ENCODE results near the gene NOTCH2. TPM values are rescaled to one million over a fixed set of nuclear protein-coding genes. Genes with fewer than 3 reads are reported as not detected.

The NOTCH2 gene
- total and polyA plus RNA-seq, 4 donors = 8.7 to 55.3 (median 27.4) TPM

GRCh38 chr1:119929643-119930315, 139.7 kb downstream of the NOTCH2 start:
- no peaks in the 10 kb centered on the region for H3K9me3 ChIP-seq (ENCODE audit: control insufficient read depth in 4 of 4, low read length in 3 of 4)
- peaks cover 17 to 61% (median 56%) of the 10 kb centered on the region in 4 donors for H3K36me3 ChIP-seq (ENCODE audit: control insufficient read depth in 4 of 4, insufficient read depth in 3 of 4, low read depth in 1 of 4, low read length in 3 of 4)
- no peak for TF ChIP-seq TAF1 (conservative IDR thresholded peaks at IDR 0.05)
- no peak for TF ChIP-seq SP1 (IDR thresholded peaks at IDR 0.05)
- TF ChIP-seq HNF4A (conservative IDR thresholded peaks at IDR 0.05) = no peak
- TF ChIP-seq, protein P1, sequence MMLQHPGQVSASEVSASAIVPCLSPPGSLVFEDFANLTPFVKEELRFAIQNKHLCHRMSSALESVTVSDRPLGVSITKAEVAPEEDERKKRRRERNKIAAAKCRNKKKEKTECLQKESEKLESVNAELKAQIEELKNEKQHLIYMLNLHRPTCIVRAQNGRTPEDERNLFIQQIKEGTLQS (IDR thresholded peaks at IDR 0.05) = no peak
- no peak for TF ChIP-seq EGR1 (IDR thresholded peaks at IDR 0.05; ENCODE audit: low read depth in 2 of 2)
- no peak for TF ChIP-seq FOXA2 (IDR thresholded peaks at IDR 0.05)
- no peak for TF ChIP-seq HNF4G (IDR thresholded peaks at IDR 0.05)
- TF ChIP-seq, protein P2, sequence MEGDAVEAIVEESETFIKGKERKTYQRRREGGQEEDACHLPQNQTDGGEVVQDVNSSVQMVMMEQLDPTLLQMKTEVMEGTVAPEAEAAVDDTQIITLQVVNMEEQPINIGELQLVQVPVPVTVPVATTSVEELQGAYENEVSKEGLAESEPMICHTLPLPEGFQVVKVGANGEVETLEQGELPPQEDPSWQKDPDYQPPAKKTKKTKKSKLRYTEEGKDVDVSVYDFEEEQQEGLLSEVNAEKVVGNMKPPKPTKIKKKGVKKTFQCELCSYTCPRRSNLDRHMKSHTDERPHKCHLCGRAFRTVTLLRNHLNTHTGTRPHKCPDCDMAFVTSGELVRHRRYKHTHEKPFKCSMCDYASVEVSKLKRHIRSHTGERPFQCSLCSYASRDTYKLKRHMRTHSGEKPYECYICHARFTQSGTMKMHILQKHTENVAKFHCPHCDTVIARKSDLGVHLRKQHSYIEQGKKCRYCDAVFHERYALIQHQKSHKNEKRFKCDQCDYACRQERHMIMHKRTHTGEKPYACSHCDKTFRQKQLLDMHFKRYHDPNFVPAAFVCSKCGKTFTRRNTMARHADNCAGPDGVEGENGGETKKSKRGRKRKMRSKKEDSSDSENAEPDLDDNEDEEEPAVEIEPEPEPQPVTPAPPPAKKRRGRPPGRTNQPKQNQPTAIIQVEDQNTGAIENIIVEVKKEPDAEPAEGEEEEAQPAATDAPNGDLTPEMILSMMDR (IDR thresholded peaks at IDR 0.05; ENCODE audit: low read depth, low read length, missing input control) = no peak
- TF ChIP-seq GABPA (IDR thresholded peaks at IDR 0.05 in 1 of 2, conservative IDR thresholded peaks at IDR 0.05 in 1 of 2) = no peak
- H3K27ac ChIP-seq (ENCODE audit: low read depth in 1 of 2, low read length in 2 of 2) = no peak overlapping the region
- no peaks in the 10 kb centered on the region for H3K27me3 ChIP-seq (ENCODE audit: control insufficient read depth in 4 of 4, insufficient read depth in 4 of 4, low read length in 3 of 4)
- no peak overlapping the region for H3K4me3 ChIP-seq (ENCODE audit: low read depth in 1 of 3, low read length in 3 of 3)
- no peak overlapping the region for H3K9ac ChIP-seq (ENCODE audit: low read depth in 1 of 2, low read length in 2 of 2)
- DNase-seq (ENCODE audit: low spot score) = no peak
- H3K4me1 ChIP-seq (ENCODE audit: control insufficient read depth in 4 of 4, insufficient read depth in 4 of 4, low read length in 3 of 4) = no peaks in the 10 kb centered on the region
- WGBS = 97% methylated on average over 1 of the region's 1 CpG

DNA sequence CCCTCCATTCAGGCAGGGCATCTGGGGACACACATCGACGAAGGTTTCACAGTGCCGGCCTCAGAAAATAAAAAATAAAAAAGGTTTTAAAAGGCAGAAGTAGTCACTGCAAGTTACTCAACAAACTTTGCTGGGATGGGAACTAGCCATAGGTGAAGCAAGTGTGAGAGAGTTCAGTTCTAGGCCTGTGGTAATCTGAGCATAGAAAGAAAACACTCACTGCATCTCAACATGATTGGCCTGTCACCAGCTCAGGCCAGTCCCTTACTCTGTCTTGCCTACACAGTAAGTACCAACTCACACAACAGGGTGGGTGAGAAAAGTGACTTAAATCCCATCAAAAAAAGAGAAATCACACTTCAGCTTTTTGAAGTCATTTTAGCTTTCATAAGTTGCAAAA, 142.9 kb downstream of the NOTCH2 start:
- no peaks in the 10 kb centered on the region for H3K4me1 ChIP-seq (ENCODE audit: control insufficient read depth in 4 of 4, insufficient read depth in 4 of 4, low read length in 3 of 4)
- no peak for TF ChIP-seq RXRA (IDR thresholded peaks at IDR 0.05)
- TF ChIP-seq ZBTB33 (IDR thresholded peaks at IDR 0.05) = no peak
- TF ChIP-seq, protein P2 (IDR thresholded peaks at IDR 0.05; ENCODE audit: low read depth, low read length, missing input control) = no peak
- TF ChIP-seq, protein P1 (IDR thresholded peaks at IDR 0.05) = no peak
- TF ChIP-seq RAD21 (IDR thresholded peaks at IDR 0.05) = no peak
- no peak for TF ChIP-seq NR2F2 (IDR thresholded peaks at IDR 0.05)
- no peak for TF ChIP-seq FOXA2 (IDR thresholded peaks at IDR 0.05)
- TF ChIP-seq TAF1 (conservative IDR thresholded peaks at IDR 0.05) = no peak
- TF ChIP-seq SP1 (IDR thresholded peaks at IDR 0.05) = no peak
- TF ChIP-seq YY1 (IDR thresholded peaks at IDR 0.05) = no peak
- TF ChIP-seq HNF4G (IDR thresholded peaks at IDR 0.05) = no peak
- TF ChIP-seq EGR1 (IDR thresholded peaks at IDR 0.05; ENCODE audit: low read depth in 2 of 2) = no peak
- TF ChIP-seq REST (IDR thresholded peaks at IDR 0.05) = no peak
- TF ChIP-seq HNF4A (conservative IDR thresholded peaks at IDR 0.05) = no peak
- no peak for TF ChIP-seq FOXA1 (IDR thresholded peaks at IDR 0.05)
- H3K27ac ChIP-seq (ENCODE audit: low read depth in 1 of 2, low read length in 2 of 2) = no peak overlapping the region
- no peak overlapping the region for H3K9ac ChIP-seq (ENCODE audit: low read depth in 1 of 2, low read length in 2 of 2)
- no peaks in the 10 kb centered on the region for H3K9me3 ChIP-seq (ENCODE audit: control insufficient read depth in 4 of 4, low read length in 3 of 4)
- peaks cover 8 to 80% (median 67%) of the 10 kb centered on the region in 4 donors for H3K36me3 ChIP-seq (ENCODE audit: control insufficient read depth in 4 of 4, insufficient read depth in 3 of 4, low read depth in 1 of 4, low read length in 3 of 4)
- no peak for DNase-seq (ENCODE audit: low spot score)
- H3K27me3 ChIP-seq (ENCODE audit: control insufficient read depth in 4 of 4, insufficient read depth in 4 of 4, low read length in 3 of 4) = no peaks in the 10 kb centered on the region
- WGBS = 95% methylated on average over 3 of the region's 3 CpGs
- no peak overlapping the region for H3K4me3 ChIP-seq (ENCODE audit: low read depth in 1 of 3, low read length in 3 of 3)
